Heart left ventricle (tissue), 13 donors: ENCODE data around the gene ARSG.

Experiments used
- CTCF ChIP-seq, 12 donors: fragments of 200-600 bp; sonication (generic) in 4 of 12; IDR thresholded peaks; one replicate each; pipeline versions ENCODE4 v1.5.0 to v1.8.0; 2018 to 2022; ENCODE audit warnings: antibody characterized with exemption in 12 of 12, mild to moderate bottlenecking in 5 of 12
- POLR2A ChIP-seq, 2 donors: fragments of 450-650 bp; IDR thresholded peaks; one replicate each; pipeline ENCODE4 v1.6.1; 2017; ENCODE audit warnings: antibody characterized with exemption in 2 of 2, mild to moderate bottlenecking in 2 of 2, moderate library complexity in 2 of 2
- donor health status: ischemic (EF 13 %, LVEDD 7.1; RV severe dilation, severe dysfunction).
- donor health status: DM: no; HTN: yes; CAD: no.
- donor health status: DM: no; HTN: no; CAD: no.
- donor health status: ischemic (EF 25% LVEDD 6.9; RV normal size, moderate dysfunction).
- donor health status: ischemic (EF 25% LVEDD 5.7; RV mildly dilated, moderate dysfunction).
- donor health status: ischemic (EF 35%, LVEDD 5.7; RV mildly dilated, moderate dysfunction).
- donor health status: nonischemic (EF 11% LVEDD 7.7; RV severe dilation, severe dysfunction).
- donor health status: DM: yes; HTN: yes; CAD: no.
- donor health status: PGD.
- donor health status: ischemic (EF 29% LVEDD 5.4; RV normal size, mild dysfunction).
- donor health status: nonischemic (EF 23%, LVEDD 6.1; RV moderate dilation, normal function).

GRCh38 chr17:68462381-68463210, 171.3 kb downstream of the ARSG start:
- TF ChIP-seq POLR2A (IDR thresholded peaks at IDR 0.05) (no peak), CTCF (IDR thresholded peaks at IDR 0.05) (peak; percentile 56 to 84 (median 75))
